Spinal cord (tissue), 10 donors: Measurements from ENCODE around the gene QSOX2. TPM values are rescaled to one million over a fixed set of nuclear protein-coding genes. Genes with fewer than 3 reads are reported as not detected.
A peak's percentile ranks its signal among the peaks of the same experiment; 100 is the strongest.

Source experiments
- DNase-seq, 6 donors: peaks; one replicate each; pipeline versions ENCODE4 v3.0.0 to v3.0.0-alpha.2; 2013 to 2015; ENCODE audit warnings: low spot score in 6 of 6, low read depth in 4 of 6
- H3K27ac ChIP-seq: one replicate; pipeline ENCODE4 v1.5.1; 2013; ENCODE audit warnings: low read depth, low read length, control low read depth
- H3K27me3 ChIP-seq: one replicate; pipeline ENCODE4 v1.6.1; 2013; ENCODE audit warnings: low read length; ENCODE audit not compliant: control insufficient read depth, insufficient read depth
- H3K36me3 ChIP-seq: one replicate; pipeline ENCODE4 v1.6.1; 2013; ENCODE audit warnings: low read length; ENCODE audit not compliant: control insufficient read depth, insufficient read depth
- H3K4me1 ChIP-seq: one replicate; pipeline ENCODE4 v1.6.1; 2013; ENCODE audit warnings: low read length; ENCODE audit not compliant: control insufficient read depth, insufficient read depth
- H3K4me3 ChIP-seq: one replicate; pipeline ENCODE4 v1.5.1; 2013; ENCODE audit warnings: low read depth, low read length, control low read depth
- H3K9me3 ChIP-seq: one replicate; pipeline ENCODE4 v1.6.1; 2013; ENCODE audit warnings: low read length; ENCODE audit not compliant: control insufficient read depth, insufficient read depth
- WGBS: methylation state at CpG from one replicate; pipeline ENCODE4 v1.1.5; 2013; ENCODE audit warnings: missing lambda C conversion rate; ENCODE audit not compliant: insufficient coverage; 5-methylcytosine and 5-hydroxymethylcytosine counted together
- polyA plus RNA-seq, 2 donors: library from polyadenylated mRNA; unstranded; fragments of 120-200 nt; gene quantifications; one replicate each; pipeline ENCODE4 v1.2.1, GENCODE V29; 2013; ENCODE audit not compliant: insufficient read length in 2 of 2
- total RNA-seq, 2 donors: library from RNA; depleted of rRNA in 1 of 2; stranded (reverse); fragments of 120-200 nt in 1 of 2; fragments of >200 nt in 1 of 2; gene quantifications; one replicate each; pipeline versions ENCODE4 v1.2.3 to v1.2.4, GENCODE V29; 2013 to 2014
- donor health status: healthy.

The QSOX2 gene
- total and polyA plus RNA-seq, 4 donors, result 7.2 to 17.0 (median 13.6) TPM

GRCh38 chr9:136179101-136179616 is 66.5 kb downstream of the QSOX2 start:
- H3K4me3 ChIP-seq, result no peak overlapping the region
- no peaks in the 10 kb centered on the region for H3K27me3 ChIP-seq
- no peaks in the 10 kb centered on the region for H3K36me3 ChIP-seq
- no peak overlapping the region for H3K27ac ChIP-seq
- H3K9me3 ChIP-seq, result no peaks in the 10 kb centered on the region
- 67% methylated on average over 3 of the region's 12 CpGs for whole genome bisulfite sequencing
- DNase-seq, result no peak
- peaks cover 39% of the 10 kb centered on the region for H3K4me1 ChIP-seq

GRCh38 chr9:136178773-136179075 is 66.9 kb downstream of the QSOX2 start:
- H3K9me3 ChIP-seq, result no peaks in the 10 kb centered on the region
- H3K27me3 ChIP-seq, result no peaks in the 10 kb centered on the region
- H3K36me3 ChIP-seq, result no peaks in the 10 kb centered on the region
- no peak for DNase-seq
- 56% methylated on average over 7 of the region's 8 CpGs for WGBS
- no peak overlapping the region for H3K4me3 ChIP-seq
- H3K4me1 ChIP-seq, result peaks cover 39% of the 10 kb centered on the region
- no peak overlapping the region for H3K27ac ChIP-seq

DNA sequence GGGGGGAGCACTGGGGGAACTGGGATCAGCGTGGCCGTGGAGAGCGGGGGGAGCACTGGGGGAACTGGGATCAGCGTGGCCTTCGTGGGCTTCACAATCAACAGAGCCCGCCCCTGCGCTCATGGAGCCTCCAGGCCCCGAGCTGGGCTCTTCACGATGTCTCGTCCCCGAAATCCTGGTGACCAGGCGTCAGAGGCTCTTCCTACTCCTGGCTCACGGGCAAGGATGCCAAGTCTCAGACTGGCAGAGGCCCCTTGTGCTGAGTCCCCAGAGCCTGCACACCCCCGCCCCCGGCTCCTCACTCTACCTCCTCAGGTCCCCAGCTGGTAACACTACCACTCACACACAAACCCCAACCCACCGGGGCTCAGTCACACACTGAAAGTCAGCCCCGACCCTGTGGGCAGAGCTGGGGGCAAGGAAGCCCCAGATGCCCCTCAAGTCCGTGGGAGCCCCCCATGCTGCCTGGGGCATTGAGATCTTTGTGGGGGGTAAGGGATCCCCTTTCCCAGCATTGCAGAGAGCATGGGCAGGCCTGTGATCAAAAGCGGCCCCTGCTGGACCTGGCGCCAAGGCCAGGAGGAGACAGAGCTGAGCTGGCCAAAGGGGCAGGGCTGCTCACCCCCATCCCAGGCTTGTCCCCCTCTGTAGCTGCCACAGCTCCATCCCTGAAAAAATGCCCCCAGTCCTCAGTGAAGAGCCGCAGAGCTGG is 67.4 kb downstream of the QSOX2 start:
- H3K27ac ChIP-seq, result no peak overlapping the region
- H3K27me3 ChIP-seq, result no peaks in the 10 kb centered on the region
- no peaks in the 10 kb centered on the region for H3K36me3 ChIP-seq
- H3K9me3 ChIP-seq, result no peaks in the 10 kb centered on the region
- no peak overlapping the region for H3K4me3 ChIP-seq
- H3K4me1 ChIP-seq, result peaks cover 39% of the 10 kb centered on the region
- no peak for DNase-seq
- WGBS, result 90% methylated on average over 18 of the region's 21 CpGs

- H3K4me3 ChIP-seq, result no peak overlapping the region
- H3K27me3 ChIP-seq, result no peaks in the 10 kb centered on the region
- peaks cover 39% of the 10 kb centered on the region for H3K4me1 ChIP-seq
- WGBS, result 74% methylated on average over 12 of the region's 14 CpGs
- H3K36me3 ChIP-seq, result no peaks in the 10 kb centered on the region
- DNase-seq, result no peak
- no peak overlapping the region for H3K27ac ChIP-seq
- no peaks in the 10 kb centered on the region for H3K9me3 ChIP-seq
Measured at GRCh38 chr9:136177224-136177623, 68.4 kb downstream of the QSOX2 start.

- no peaks in the 10 kb centered on the region for H3K27me3 ChIP-seq
Measured at GRCh38 chr9:136175616-136176197, 69.9 kb downstream of the QSOX2 start.

GRCh38 chr9:136174779-136175615 is 70.6 kb downstream of the QSOX2 start:
- 53% methylated on average over 8 of the region's 8 CpGs for WGBS
- no peak for DNase-seq
- no peaks in the 10 kb centered on the region for H3K27me3 ChIP-seq

More at GRCh38 chr9:136175616-136176197, 69.9 kb downstream of the QSOX2 start:
- H3K36me3 ChIP-seq, result no peaks in the 10 kb centered on the region
- no peak overlapping the region for H3K4me3 ChIP-seq
- 30% methylated on average over 11 of the region's 12 CpGs for WGBS
- DNase-seq, result peak in 2 of 6 donors; percentile 10 to 66
- no peaks in the 10 kb centered on the region for H3K9me3 ChIP-seq
- H3K27ac ChIP-seq, result no peak overlapping the region
- peaks cover 48% of the 10 kb centered on the region for H3K4me1 ChIP-seq

DNA sequence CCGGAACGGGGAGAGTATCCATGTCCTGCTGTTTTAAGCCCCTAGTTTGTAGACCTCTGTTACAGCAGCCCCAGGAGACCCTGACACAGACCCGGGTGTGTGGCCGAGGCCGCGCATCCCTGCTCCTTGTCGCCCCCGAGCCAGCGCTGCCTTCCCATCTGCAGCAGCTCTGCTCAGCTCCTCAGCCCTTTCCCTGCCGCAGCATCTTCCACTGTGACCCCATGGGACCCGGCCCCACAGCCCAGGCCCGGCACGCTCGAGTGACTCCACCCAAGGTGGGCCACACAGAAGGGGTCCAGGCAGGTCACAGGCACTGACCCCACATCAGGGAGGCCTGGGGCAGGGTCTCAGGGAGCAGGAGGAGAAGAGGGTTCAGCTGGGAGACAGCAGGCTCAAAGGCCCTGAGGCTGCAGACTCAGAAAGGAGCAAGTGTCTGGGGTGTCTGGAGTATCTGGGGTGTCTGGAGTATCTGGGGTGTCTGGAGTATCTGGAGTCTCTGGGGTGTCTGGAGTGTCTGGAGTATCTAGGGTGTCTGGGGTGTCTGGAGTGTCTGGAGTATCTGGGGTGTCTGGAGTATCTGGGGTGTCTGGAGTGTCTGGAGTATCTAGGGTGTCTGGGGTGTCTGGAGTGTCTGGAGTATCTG is 71.8 kb downstream of the QSOX2 start:
- Histone ChIP-seq H3K27ac (no peak overlapping the region), H3K9me3 (no peaks in the 10 kb centered on the region), H3K27me3 (no peaks in the 10 kb centered on the region), H3K4me1 (peaks cover 45% of the 10 kb centered on the region), H3K4me3 (no peak overlapping the region), H3K36me3 (no peaks in the 10 kb centered on the region)
- 81% methylated on average over 12 of the region's 14 CpGs for WGBS
- DNase-seq, result no peak

More at GRCh38 chr9:136174779-136175615, 70.6 kb downstream of the QSOX2 start:
- Histone ChIP-seq H3K4me1 (peaks cover 48% of the 10 kb centered on the region), H3K4me3 (no peak overlapping the region), H3K9me3 (no peaks in the 10 kb centered on the region), H3K36me3 (no peaks in the 10 kb centered on the region), H3K27ac (peak overlapping the region; percentile 47)

DNA sequence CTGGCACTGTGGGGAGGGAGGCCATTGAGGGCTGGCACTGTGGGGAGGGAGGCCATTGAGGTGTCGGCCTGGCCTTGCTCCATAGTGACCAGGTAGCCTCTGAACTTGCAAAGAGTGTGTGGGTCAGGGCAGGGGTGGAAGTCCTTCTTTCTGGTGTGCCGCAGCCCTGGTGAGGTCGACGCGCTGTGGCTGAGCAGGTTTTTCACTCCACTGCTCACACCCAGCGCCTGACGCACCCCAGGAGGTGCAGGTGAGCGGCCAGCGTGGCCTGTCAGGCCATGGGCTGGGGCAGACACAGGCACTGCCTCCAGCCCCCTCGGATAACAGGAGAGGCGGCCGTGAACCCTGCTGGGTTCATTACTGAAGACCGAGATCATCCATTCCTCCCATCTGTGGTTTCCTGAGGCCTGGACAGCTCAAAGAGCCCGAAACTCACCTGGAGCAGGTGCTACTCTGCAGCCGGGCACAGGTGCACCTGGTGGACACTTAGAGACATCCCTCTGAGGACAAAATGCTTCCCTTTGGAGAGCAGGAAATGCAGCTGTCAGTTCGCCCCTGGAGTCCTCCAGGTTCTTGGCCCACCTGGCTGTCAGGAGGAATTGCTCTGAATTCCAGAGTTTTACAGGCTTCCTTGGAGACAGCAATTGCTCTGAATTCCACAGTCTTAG is 73.1 kb downstream of the QSOX2 start:
- peaks cover 36% of the 10 kb centered on the region for H3K4me1 ChIP-seq
- H3K27ac ChIP-seq, result no peak overlapping the region
- 78% methylated on average over 15 of the region's 16 CpGs for WGBS

More for the DNA sequence above, 73.1 kb downstream of the QSOX2 start:
- Histone ChIP-seq H3K4me3 (no peak overlapping the region), H3K36me3 (no peaks in the 10 kb centered on the region), H3K9me3 (no peaks in the 10 kb centered on the region), H3K27me3 (no peaks in the 10 kb centered on the region)
- DNase-seq, result no peak
